ENCODE measurements around the gene RABGAP1L. TPM values are rescaled to one million over a fixed set of nuclear protein-coding genes. Genes with fewer than 3 reads are reported as not detected.

The RABGAP1L gene
- total and polyA plus RNA-seq, 10 of the 15 experiments (the other 5 are each of a cell fraction or from before 2014, with no cell fraction given), result 5.8 to 194 (median 113) TPM

DNA sequence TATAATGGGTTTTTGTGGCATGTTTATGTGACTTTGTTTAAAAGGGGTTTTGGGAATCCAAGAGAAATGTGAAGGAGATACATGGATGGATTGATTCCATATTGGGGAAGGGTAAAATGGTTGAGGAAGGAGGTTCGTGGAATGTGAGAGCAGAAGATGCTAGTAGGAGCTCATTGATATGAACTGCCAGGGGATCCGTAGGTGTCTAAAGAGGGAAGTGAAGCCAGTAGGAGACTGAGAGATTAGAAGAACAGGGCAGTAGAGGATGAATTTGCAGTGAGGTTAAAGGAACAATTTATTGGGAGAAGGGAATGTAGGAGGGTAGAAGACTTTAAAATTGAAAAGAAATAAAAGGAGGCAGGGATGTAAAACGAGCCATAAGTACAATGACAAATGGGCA is 541.0 kb downstream of the RABGAP1L start:
- no peaks in the 10 kb centered on the region for H3K4me1 ChIP-seq (ENCODE audit: control insufficient read depth, insufficient read depth, low read length)
- no peak overlapping the region for H3K9ac ChIP-seq (ENCODE audit: control insufficient read depth, insufficient read depth, low read length)
- H4K20me1 ChIP-seq (ENCODE audit: control insufficient read depth, insufficient read depth), result no peaks in the 10 kb centered on the region
- in situ Hi-C loops (cut with MboI) (no loop called here), intact Hi-C loops (cut with micrococcal nuclease; ENCODE audit: unreplicated experiment) (no loop called here)
- ChIA-PET SMC1A (ENCODE audit: uncharacterized antibody, unreplicated experiment) (interaction anchor here (1.2 kb wide), 1 partner anchor 438 kb away, joined by 3 read pairs; no protein-coding TSS in a partner anchor), RAD21 (ENCODE audit: unreplicated experiment) (no interaction called here), CTCF (interaction anchor here (1.0 kb wide), 1 partner anchor 17 kb away, joined by 3 read pairs; no protein-coding TSS in a partner anchor), POLR2A (no interaction called here)
- no peaks in the 10 kb centered on the region for H3K79me2 ChIP-seq (ENCODE audit: control insufficient read depth, insufficient read depth, low read length)
- no peak overlapping the region for H3K27ac ChIP-seq (ENCODE audit: control insufficient read depth, insufficient read depth)
- no peak for ATAC-seq
- no peak overlapping the region for H3K4me2 ChIP-seq (ENCODE audit: control insufficient read depth, insufficient read depth)
- no peak overlapping the region for H3K4me3 ChIP-seq
- BruUV-seq (replicated peaks), result no TSS peak
- peaks cover 0 to 11% of the 10 kb centered on the region in 2 experiments; a peak in 2 of 4 replicates for H3K36me3 ChIP-seq (ENCODE audit: control insufficient read depth in 2 of 2, insufficient read depth in 2 of 2, low read length in 1 of 2)
- no peaks in the 10 kb centered on the region for H3K9me3 ChIP-seq (replicated peaks; ENCODE audit: control insufficient read depth, insufficient read depth, low read length)
- 64% methylated on average over 3 of the region's 3 CpGs for WGBS (ENCODE audit: insufficient coverage, insufficient replicate concordance, low lambda C conversion rate, missing lambda C conversion rate)
- FAIRE-seq, result no peak
- H3K27me3 ChIP-seq (replicated peaks in 1 of 2; ENCODE audit: control insufficient read depth in 2 of 2, insufficient read depth in 2 of 2, low read length in 1 of 2), result no peaks in the 10 kb centered on the region
- no peak overlapping the region for H2AFZ ChIP-seq (ENCODE audit: control insufficient read depth, low read depth, low read length)
- TF ChIP-seq ZBTB40 (IDR thresholded peaks at IDR 0.05; ENCODE audit: borderline replicate concordance) (no peak), SRF (IDR thresholded peaks at IDR 0.05; ENCODE audit: low read depth in 2 of 2, low read length in 2 of 2) (no peak), IKZF1 (conservative IDR thresholded peaks at IDR 0.05) (no peak), BACH1 (IDR thresholded peaks at IDR 0.05; ENCODE audit: borderline replicate concordance) (no peak), FOS (IDR thresholded peaks at IDR 0.05; ENCODE audit: borderline replicate concordance, extremely low read depth, insufficient read length) (no peak), MTA2 (IDR thresholded peaks at IDR 0.05; ENCODE audit: low read depth) (no peak)
- no peak for DNase-seq (ENCODE audit: low read depth, low spot score)

Data from GM12878 (cell line).